Gastroesophageal sphincter (tissue), 4 donors: ENCODE measurements around the gene TM9SF1. TPM values are rescaled to one million over a fixed set of nuclear protein-coding genes. Genes with fewer than 3 reads are reported as not detected.
"Not testable (repeated sequence)": the region's sequence is repeated elsewhere in the genome, so short reads cannot be mapped to it uniquely, and the experiment has no call there.

ENCODE experiments used
- ATAC-seq: fragments of 150-250 bp; one replicate; pipeline ENCODE4 v1.9.1; 2016; ENCODE audit warnings: mild to moderate bottlenecking, moderate library complexity
- H3K27ac ChIP-seq, 4 donors: fragments of 200-600 bp; sonication (generic) in 3 of 4; 1 replicate in 3 of 4; 2 replicates in 1 of 4; pipeline ENCODE4 v1.5.1; 2016 to 2019
- H3K27me3 ChIP-seq: fragments of 200-600 bp; sonication (generic); one replicate; pipeline ENCODE4 v1.5.1; 2019
- H3K36me3 ChIP-seq, 2 donors: fragments of 200-600 bp; sonication (generic); one replicate each; pipeline ENCODE4 v1.5.1; 2019; ENCODE audit warnings: control low read depth in 1 of 2
- H3K4me1 ChIP-seq, 3 donors: fragments of 200-600 bp; sonication (generic); 1 replicate in 2 of 3; 2 replicates in 1 of 3; pipeline ENCODE4 v1.5.1; 2016 to 2019; ENCODE audit warnings: control low read depth in 2 of 3
- H3K4me3 ChIP-seq, 2 donors: fragments of 200-600 bp; sonication (generic); one replicate each; pipeline ENCODE4 v1.5.1; 2019; ENCODE audit warnings: mild to moderate bottlenecking in 1 of 2, moderate library complexity in 1 of 2
- H3K9me3 ChIP-seq, 3 donors: fragments of 200-600 bp; sonication (generic); one replicate each; pipeline ENCODE4 v1.5.1; 2017 to 2019; ENCODE audit warnings: control low read depth in 2 of 3
- CTCF ChIP-seq, 4 experiments: fragments of 200-600 bp in 2 of 4; fragments of 450-650 bp in 2 of 4; sonication (generic) in 1 of 4; IDR thresholded peaks; one replicate each; pipeline ENCODE4 v1.5.1; 2017 to 2019; ENCODE audit warnings: antibody characterized with exemption in 4 of 4, mild to moderate bottlenecking in 2 of 4, moderate library complexity in 2 of 4
- EP300 ChIP-seq: sonication (generic); formaldehyde crosslinking; IDR thresholded peaks from one replicate; pipeline ENCODE4 v1.6.1; 2017; ENCODE audit warnings: antibody characterized with exemption, mild to moderate bottlenecking
- POLR2A ChIP-seq, 2 donors: fragments of 450-650 bp; IDR thresholded peaks; one replicate each; pipeline ENCODE4 v1.6.1; 2017; ENCODE audit warnings: antibody characterized with exemption in 2 of 2, mild to moderate bottlenecking in 2 of 2, moderate library complexity in 1 of 2
- POLR2AphosphoS5 ChIP-seq: sonication (generic); formaldehyde crosslinking; IDR thresholded peaks from one replicate; pipeline ENCODE4 v1.6.1; 2017; ENCODE audit warnings: antibody characterized with exemption
- WGBS, 2 donors: methylation state at CpG; one replicate each; pipeline ENCODE4 v1.1.5; 2018; ENCODE audit warnings: low coverage in 1 of 2; 5-methylcytosine and 5-hydroxymethylcytosine counted together
- total RNA-seq, 4 donors: library from RNA; depleted of rRNA; stranded (reverse); fragments of >200 nt; gene quantifications; one replicate each; pipeline ENCODE4 v1.1.0, GENCODE V29; 2016

TM9SF1 gene
- total RNA-seq, 4 donors from 2014 or later = 34.7 to 53.3 (median 45.0) TPM

DNA sequence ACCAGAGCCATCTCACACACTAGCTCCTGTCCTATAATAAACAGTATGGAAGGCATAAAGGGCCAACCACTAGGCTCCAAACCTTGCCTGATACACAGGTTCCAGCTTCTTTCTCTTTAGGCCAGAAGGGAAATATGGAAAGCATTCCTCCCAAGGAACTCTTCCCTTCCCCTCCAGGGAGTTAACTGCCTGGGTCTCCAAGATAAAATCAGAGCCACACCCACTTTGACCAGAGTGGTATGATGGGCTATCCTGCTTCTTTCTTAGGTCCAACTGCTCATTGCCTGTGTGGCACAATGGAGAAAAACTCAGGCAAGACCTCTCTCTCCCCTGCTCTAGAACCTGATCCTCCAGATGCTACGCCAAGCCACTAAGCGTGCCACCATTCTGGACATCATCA lies 12.4 kb upstream of the TM9SF1 start:
- Histone ChIP-seq H3K36me3 (peaks cover 0 to 87% of the 10 kb centered on the region in 2 donors), H3K9me3 (no peaks in the 10 kb centered on the region), H3K27me3 (no peaks in the 10 kb centered on the region), H3K27ac (no peak overlapping the region), H3K4me1 (peaks cover 0 to 15% (median 0%) of the 10 kb centered on the region in 3 donors), H3K4me3 (no peak overlapping the region)
- ATAC-seq = no peak
- TF ChIP-seq CTCF (IDR thresholded peaks at IDR 0.05) (no peak), POLR2A (IDR thresholded peaks at IDR 0.05) (no peak), POLR2AphosphoS5 (no peak), EP300 (no peak)
- 100% methylated on average over 2 of the region's 2 CpGs; no CpG with 5 or more reads in 1 of the 2 donors for WGBS, 2 donors

DNA sequence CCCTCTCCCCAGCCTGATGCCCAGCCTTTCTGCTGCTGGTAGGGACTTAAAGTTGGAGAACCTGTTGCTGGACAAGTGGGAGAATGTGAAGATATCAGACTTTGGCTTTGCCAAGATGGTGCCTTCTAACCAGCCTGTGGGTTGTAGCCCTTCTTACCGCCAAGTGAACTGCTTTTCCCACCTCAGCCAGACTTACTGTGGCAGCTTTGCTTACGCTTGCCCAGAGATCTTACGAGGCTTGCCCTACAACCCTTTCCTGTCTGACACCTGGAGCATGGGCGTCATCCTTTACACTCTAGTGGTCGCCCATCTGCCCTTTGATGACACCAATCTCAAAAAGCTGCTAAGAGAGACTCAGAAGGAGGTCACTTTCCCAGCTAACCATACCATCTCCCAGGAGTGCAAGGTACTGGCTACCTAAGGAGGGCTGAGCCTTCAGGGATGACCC lies 11.9 kb upstream of the TM9SF1 start:
- peaks cover 0 to 91% of the 10 kb centered on the region in 2 donors for H3K36me3 ChIP-seq

DNA sequence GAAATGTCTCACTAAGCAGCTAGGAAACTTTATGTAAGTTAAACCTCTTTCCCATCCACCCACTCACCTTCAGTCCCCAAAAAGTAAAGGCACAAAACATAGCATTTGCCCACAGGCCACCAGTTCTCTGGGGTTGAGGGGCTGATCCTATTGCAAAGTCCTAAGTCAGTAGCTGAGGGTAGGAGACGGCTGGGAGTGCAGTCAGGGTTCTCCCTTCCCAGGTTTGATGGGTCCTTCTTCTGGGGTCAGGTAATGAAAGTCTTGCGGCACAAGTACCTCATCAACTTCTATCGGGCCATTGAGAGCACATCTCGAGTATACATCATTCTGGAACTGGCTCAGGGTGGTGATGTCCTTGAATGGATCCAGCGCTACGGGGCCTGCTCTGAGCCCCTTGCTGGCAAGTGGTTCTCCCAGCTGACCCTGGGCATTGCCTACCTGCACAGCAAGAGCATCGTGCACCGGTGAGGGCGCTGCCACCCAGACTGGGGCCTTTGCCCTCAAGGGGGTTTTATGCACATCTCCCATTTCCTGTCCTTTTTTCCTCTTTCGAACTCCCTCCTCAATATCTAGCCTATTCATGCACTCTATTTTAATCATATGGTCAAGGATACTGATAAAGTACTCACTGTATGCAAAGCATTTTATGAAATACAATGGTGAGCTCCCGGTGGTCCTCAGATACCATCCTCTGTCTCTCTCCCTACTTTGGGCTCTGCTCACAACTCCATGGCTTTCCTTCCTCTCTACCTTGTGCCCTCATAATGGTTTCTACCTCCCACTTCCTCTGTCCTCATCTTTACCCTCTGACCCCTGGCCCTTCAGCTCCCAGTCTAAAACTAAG lies 11.2 kb upstream of the TM9SF1 start:
- Histone ChIP-seq H3K36me3 (peaks cover 0 to 95% of the 10 kb centered on the region in 2 donors), H3K27ac (no peak overlapping the region), H3K9me3 (no peaks in the 10 kb centered on the region), H3K4me1 (peaks cover 0 to 3% (median 0%) of the 10 kb centered on the region in 3 donors), H3K27me3 (no peaks in the 10 kb centered on the region), H3K4me3 (no peak overlapping the region)
- WGBS, 2 donors = 87 to 94% methylated on average over 8 to 9 of the region's 11 CpGs
- no peak for ATAC-seq
- TF ChIP-seq EP300 (no peak), POLR2A (IDR thresholded peaks at IDR 0.05) (no peak), POLR2AphosphoS5 (no peak), CTCF (IDR thresholded peaks at IDR 0.05) (no peak)

More for the DNA sequence above, 11.9 kb upstream of the TM9SF1 start:
- Histone ChIP-seq H3K4me3 (no peak overlapping the region), H3K27me3 (no peaks in the 10 kb centered on the region), H3K9me3 (no peaks in the 10 kb centered on the region), H3K27ac (no peak overlapping the region), H3K4me1 (peaks cover 0 to 10% (median 0%) of the 10 kb centered on the region in 3 donors)
- WGBS, 2 donors = 83% methylated on average over 3 of the region's 5 CpGs; no CpG with 5 or more reads in 1 of the 2 donors
- TF ChIP-seq POLR2A (IDR thresholded peaks at IDR 0.05) (no peak), POLR2AphosphoS5 (no peak), EP300 (no peak), CTCF (IDR thresholded peaks at IDR 0.05) (no peak)
- ATAC-seq = no peak

GRCh38 chr14:24204163-24205146 lies 9.2 kb upstream of the TM9SF1 start:
- Histone ChIP-seq H3K4me3 (no peak overlapping the region), H3K27ac (no peak overlapping the region), H3K36me3 (peaks cover 0 to 93% of the 10 kb centered on the region in 2 donors), H3K27me3 (no peaks in the 10 kb centered on the region), H3K9me3 (no peaks in the 10 kb centered on the region), H3K4me1 (no peaks in the 10 kb centered on the region)
- no peak for ATAC-seq
- TF ChIP-seq CTCF (IDR thresholded peaks at IDR 0.05) (no peak), EP300 (no peak), POLR2A (IDR thresholded peaks at IDR 0.05) (no peak), POLR2AphosphoS5 (no peak)
- 88 to 95% methylated on average over 7 of the region's 7 CpGs for WGBS, 2 donors

GRCh38 chr14:24203249-24203886 lies 8.1 kb upstream of the TM9SF1 start:
- 77 to 99% methylated on average over 8 to 12 of the region's 16 CpGs for WGBS, 2 donors
- H3K4me1 ChIP-seq, H3K9me3 ChIP-seq, H3K27ac ChIP-seq, H3K27me3 ChIP-seq, ATAC-seq, H3K4me3 ChIP-seq: not testable (repeated sequence)
- H3K36me3 ChIP-seq = peaks cover 0 to 88% of the 10 kb centered on the region in 2 donors

- not testable (repeated sequence) for H3K4me3 ChIP-seq
- WGBS, 2 donors = 80 to 81% methylated on average over 6 to 8 of the region's 8 CpGs
These were observed 7.3 kb upstream of the TM9SF1 start for GRCh38 chr14:24202538-24202937.

More at GRCh38 chr14:24202538-24202937, 7.3 kb upstream of the TM9SF1 start:
- H3K27me3 ChIP-seq, ATAC-seq, H3K9me3 ChIP-seq, H3K27ac ChIP-seq: not testable (repeated sequence)
- Histone ChIP-seq H3K36me3 (peaks cover 0 to 80% of the 10 kb centered on the region in 2 donors), H3K4me1 (peaks cover 0 to 16% (median 0%) of the 10 kb centered on the region in 3 donors)
